Neuronal stem cell (in vitro differentiated cells): ENCODE measurements around the gene VAC14.

Experiments used
- DNase-seq: peaks from one replicate; pipeline ENCODE4 v3.0.0-alpha.2; 2013; ENCODE audit warnings: low spot score
- H2AFZ ChIP-seq: one replicate; pipeline ENCODE4 v1.6.1; 2013; ENCODE audit warnings: mild to moderate bottlenecking, low read length, inconsistent platforms
- H2AK5ac ChIP-seq: 2 replicates; pipeline ENCODE4 v1.6.1; 2013; ENCODE audit warnings: low read depth, mild to moderate bottlenecking, inconsistent platforms, low read length, moderate library complexity, mixed read lengths
- H2BK120ac ChIP-seq: 2 replicates; pipeline ENCODE4 v1.6.1; 2013; ENCODE audit warnings: low read depth, mild to moderate bottlenecking, inconsistent platforms, low read length, moderate library complexity, mixed read lengths
- H2BK12ac ChIP-seq: one replicate; pipeline ENCODE4 v1.6.1; 2013; ENCODE audit warnings: low read length, inconsistent platforms
- H2BK15ac ChIP-seq: 2 replicates; pipeline ENCODE4 v1.6.1; 2013; ENCODE audit warnings: mild to moderate bottlenecking, low read length, inconsistent platforms, mixed read lengths
- H2BK5ac ChIP-seq: one replicate; pipeline ENCODE4 v1.6.1; 2013; ENCODE audit warnings: inconsistent platforms, mild to moderate bottlenecking, low read length, moderate library complexity
- H3K14ac ChIP-seq: one replicate; pipeline ENCODE4 v1.6.1; 2013; ENCODE audit warnings: low read length, inconsistent platforms
- H3K18ac ChIP-seq: 2 replicates; pipeline ENCODE4 v1.6.1; 2013; ENCODE audit warnings: low read length, inconsistent platforms
- H3K23ac ChIP-seq: 2 replicates; pipeline ENCODE4 v1.6.1; 2013; ENCODE audit warnings: low read depth, mild to moderate bottlenecking, mixed read lengths, low read length, inconsistent platforms; ENCODE audit not compliant: poor library complexity
- H3K27ac ChIP-seq: replicated peaks from 3 replicates; pipeline ENCODE4 v1.5.1; 2013; ENCODE audit warnings: low read length, inconsistent platforms
- H3K27me3 ChIP-seq, 3 experiments: 2 replicates each; pipeline ENCODE4 v1.6.1; 2013; ENCODE audit warnings: low read length in 3 of 3, mild to moderate bottlenecking in 2 of 3, inconsistent platforms in 1 of 3, low read depth in 1 of 3, mixed read lengths in 1 of 3, moderate library complexity in 1 of 3; ENCODE audit not compliant: control insufficient read depth in 3 of 3, insufficient read depth in 3 of 3
- H3K36me3 ChIP-seq, 2 donors: replicated peaks in 1 of 2; 2 replicates each; pipeline ENCODE4 v1.6.1; 2013; ENCODE audit warnings: low read length in 2 of 2; ENCODE audit not compliant: control insufficient read depth in 2 of 2, insufficient read depth in 2 of 2
- H3K4ac ChIP-seq: 2 replicates; pipeline ENCODE4 v1.6.1; 2013; ENCODE audit warnings: inconsistent platforms, mild to moderate bottlenecking, low read length, moderate library complexity
- H3K4me1 ChIP-seq, 2 donors: 1 replicate in 1 of 2; 2 replicates in 1 of 2; pipeline ENCODE4 v1.6.1; 2013; ENCODE audit warnings: low read length in 2 of 2, low read depth in 1 of 2; ENCODE audit not compliant: control insufficient read depth in 2 of 2, insufficient read depth in 1 of 2
- H3K4me2 ChIP-seq: one replicate; pipeline ENCODE4 v1.6.1; 2013; ENCODE audit warnings: mild to moderate bottlenecking, low read length, inconsistent platforms; ENCODE audit not compliant: insufficient read depth, poor library complexity, severe bottlenecking
- H3K4me3 ChIP-seq, 2 donors: 2 replicates each; pipeline ENCODE4 v1.5.1; 2013; ENCODE audit warnings: low read length in 2 of 2, mild to moderate bottlenecking in 2 of 2, inconsistent platforms in 1 of 2, moderate library complexity in 1 of 2
- H3K79me1 ChIP-seq: one replicate; pipeline ENCODE4 v1.6.1; 2013; ENCODE audit warnings: low read depth, mild to moderate bottlenecking, inconsistent platforms, low read length, moderate library complexity
- H3K9ac ChIP-seq: one replicate; pipeline ENCODE4 v1.6.1; 2013; ENCODE audit warnings: mild to moderate bottlenecking, low read depth, low read length, inconsistent platforms; ENCODE audit not compliant: poor library complexity
- H3K9me3 ChIP-seq, 2 donors: replicated peaks in 1 of 2; 2 replicates each; pipeline versions ENCODE3 to v1.6.1; 2013; ENCODE audit warnings: low read length in 2 of 2, mild to moderate bottlenecking in 2 of 2, inconsistent platforms in 1 of 2, low read depth in 1 of 2, mixed read lengths in 1 of 2, moderate library complexity in 1 of 2; ENCODE audit not compliant: control insufficient read depth in 2 of 2, insufficient read depth in 1 of 2
- H4K8ac ChIP-seq: one replicate; pipeline ENCODE4 v1.6.1; 2013; ENCODE audit warnings: low read depth, mild to moderate bottlenecking, inconsistent platforms, low read length, moderate library complexity
- H4K91ac ChIP-seq: one replicate; pipeline ENCODE4 v1.6.1; 2013; ENCODE audit warnings: low read length, low read depth, mild to moderate bottlenecking, inconsistent platforms; ENCODE audit not compliant: poor library complexity
- WGBS, 2 donors: extraction: QIAGEN DNeasy Blood & Tissue Kit; methylation state at CpG; one replicate each; pipeline ENCODE4 v1.1.7; 2013; ENCODE audit warnings: missing lambda C conversion rate in 2 of 2, mixed read lengths in 1 of 2; ENCODE audit not compliant: insufficient read length in 2 of 2, insufficient replicate concordance in 1 of 2; ENCODE audit errors: extremely low coverage in 2 of 2; 5-methylcytosine and 5-hydroxymethylcytosine counted together

The VAC14 gene

GRCh38 chr16:70680495-70681381 is 120.2 kb downstream of the VAC14 start:
- Histone ChIP-seq H2AK5ac (peak overlapping the region; percentile 86), H2BK5ac (peak overlapping the region; percentile 71), H3K4ac (no peak overlapping the region), H3K14ac (peak overlapping the region; percentile 56), H3K4me2 (no peak overlapping the region), H3K27me3 (no peaks in the 10 kb centered on the region), H3K18ac (peak overlapping the region; percentile 91), H4K8ac (peak overlapping the region; percentile 43), H3K36me3 (peaks cover 20 to 61% of the 10 kb centered on the region in 2 donors), H2BK120ac (peak overlapping the region; percentile 44), H3K27ac (no peak overlapping the region), H3K9ac (peak overlapping the region; percentile 70), H2BK12ac (peak overlapping the region; percentile 16), H3K4me3 (no peak overlapping the region), H3K79me1 (peaks cover 30% of the 10 kb centered on the region), H4K91ac (peak overlapping the region; percentile 43), H3K9me3 (no peaks in the 10 kb centered on the region), H2AFZ (no peak overlapping the region), H3K23ac (peak overlapping the region; percentile 68), H2BK15ac (no peak overlapping the region), H3K4me1 (peaks cover 3 to 14% of the 10 kb centered on the region in 2 donors)
- no peak for DNase-seq
- no CpG with 5 or more reads among the region's 18 CpGs for WGBS, 2 donors

GRCh38 chr16:70679671-70680494 is 121.1 kb downstream of the VAC14 start:
- no peak for DNase-seq
- H3K23ac ChIP-seq = peak overlapping the region; percentile 68
- peak overlapping the region; percentile 44 for H2BK120ac ChIP-seq
- H3K36me3 ChIP-seq = peaks cover 22 to 70% of the 10 kb centered on the region in 2 donors
- no CpG with 5 or more reads among the region's 80 CpGs for WGBS, 2 donors
- no peak overlapping the region for H2AFZ ChIP-seq
- H3K18ac ChIP-seq = peak overlapping the region; percentile 91
- H3K27me3 ChIP-seq = no peaks in the 10 kb centered on the region
- peaks cover 3 to 13% of the 10 kb centered on the region in 2 donors for H3K4me1 ChIP-seq
- peak overlapping the region; percentile 43 for H4K8ac ChIP-seq
- peak overlapping the region; percentile 49 for H3K4me2 ChIP-seq
- no peak overlapping the region for H3K4ac ChIP-seq
- no peaks in the 10 kb centered on the region for H3K9me3 ChIP-seq
- no peak overlapping the region for H2BK15ac ChIP-seq
- H3K9ac ChIP-seq = peak overlapping the region; percentile 70
- peaks cover 25% of the 10 kb centered on the region for H3K79me1 ChIP-seq
- no peak overlapping the region for H3K4me3 ChIP-seq
- H2AK5ac ChIP-seq = peak overlapping the region; percentile 86
- H3K27ac ChIP-seq = no peak overlapping the region
- no peak overlapping the region for H4K91ac ChIP-seq
- H2BK12ac ChIP-seq = no peak overlapping the region
- peak overlapping the region; percentile 56 for H3K14ac ChIP-seq
- H2BK5ac ChIP-seq = peak overlapping the region; percentile 71

- WGBS, 2 donors = no CpG with 5 or more reads among the region's 31 CpGs
- Histone ChIP-seq H4K8ac (no peak overlapping the region), H3K9me3 (no peaks in the 10 kb centered on the region), H2BK12ac (no peak overlapping the region), H3K27me3 (no peaks in the 10 kb centered on the region), H3K4me1 (peaks cover 0 to 10% of the 10 kb centered on the region in 2 donors), H3K27ac (no peak overlapping the region), H2BK5ac (no peak overlapping the region), H3K18ac (no peak overlapping the region), H3K79me1 (peaks cover 24% of the 10 kb centered on the region), H3K4me2 (no peak overlapping the region), H3K9ac (no peak overlapping the region), H2AK5ac (peak overlapping the region; percentile 66), H3K23ac (no peak overlapping the region), H2BK15ac (no peak overlapping the region), H3K4me3 (no peak overlapping the region), H3K4ac (no peak overlapping the region), H4K91ac (no peak overlapping the region), H2BK120ac (no peak overlapping the region), H2AFZ (no peak overlapping the region), H3K36me3 (peaks cover 27 to 78% of the 10 kb centered on the region in 2 donors), H3K14ac (no peak overlapping the region)
- no peak for DNase-seq
Measured at GRCh38 chr16:70678898-70679670, 121.9 kb downstream of the VAC14 start.
